B cell (primary cell): ENCODE results near the gene CCR3. TPM values are rescaled to one million over a fixed set of nuclear protein-coding genes. Genes with fewer than 3 reads are reported as not detected.

Experiments
- ATAC-seq: fragments of 200-7000 bp; cut with Tn5 transposase; one replicate; pipeline ENCODE4 v1.10.0; 2021; ENCODE audit warnings: low read depth, mild to moderate bottlenecking, moderate number of reproducible peaks, moderate library complexity
- CTCF ChIA-PET: fragments of 350-600 bp; sonication (Branson Sonifier 250); formaldehyde crosslinking; loops from one replicate; lab custom pipeline; 2021; ENCODE audit warnings: antibody characterized with exemption, inconsistent platforms; lab: Charles Lee
- POLR2A ChIA-PET: fragments of 350-600 bp; sonication (Branson Sonifier 250); formaldehyde crosslinking; loops from one replicate; lab custom pipeline; 2021; ENCODE audit warnings: antibody characterized with exemption; lab: Charles Lee
- DNase-seq: peaks from one replicate; pipeline ENCODE4 v3.0.0; 2013
- H2AFZ ChIP-seq: 2 replicates; pipeline ENCODE4 v1.6.1; 2012; ENCODE audit warnings: mild to moderate bottlenecking, low read depth, low read length; ENCODE audit not compliant: insufficient read depth, poor library complexity, severe bottlenecking
- H3K27ac ChIP-seq, 2 donors: 1 replicate in 1 of 2; 2 replicates in 1 of 2; pipeline ENCODE4 v1.5.1; 2012 to 2013; ENCODE audit warnings: low read length in 2 of 2, mild to moderate bottlenecking in 2 of 2, moderate library complexity in 1 of 2
- H3K27me3 ChIP-seq, 4 experiments: fragments of 200-600 bp in 1 of 4; sonication (generic) in 1 of 4; replicated peaks in 1 of 4; 1 replicate in 2 of 4; 2 replicates in 2 of 4; pipeline versions ENCODE4 v1.6.1 to v1.7.0; 2013 to 2016; ENCODE audit warnings: low read length in 3 of 4, mild to moderate bottlenecking in 2 of 4, mixed read lengths in 1 of 4, moderate library complexity in 1 of 4; ENCODE audit not compliant: insufficient read depth in 4 of 4, control insufficient read depth in 3 of 4; ENCODE audit errors: control extremely low read depth in 1 of 4
- H3K36me3 ChIP-seq, 2 experiments: replicated peaks in 1 of 2; 1 replicate in 1 of 2; 2 replicates in 1 of 2; pipeline versions ENCODE4 v1.6.1 to v1.7.1; 2013; ENCODE audit warnings: low read length in 1 of 2; ENCODE audit not compliant: insufficient read depth in 2 of 2, control insufficient read depth in 1 of 2; ENCODE audit errors: control extremely low read depth in 1 of 2, extremely low read depth in 1 of 2
- H3K4me1 ChIP-seq, 2 donors: fragments of 200-600 bp in 1 of 2; sonication (generic) in 1 of 2; 1 replicate in 1 of 2; 2 replicates in 1 of 2; pipeline versions ENCODE4 v1.5.1 to v1.6.1; 2013 to 2017; ENCODE audit warnings: low read length in 2 of 2; ENCODE audit not compliant: control insufficient read depth in 2 of 2, insufficient read depth in 2 of 2
- H3K4me2 ChIP-seq: replicated peaks from 2 replicates; pipeline ENCODE3; 2012; ENCODE audit warnings: mild to moderate bottlenecking, low read depth, low read length; ENCODE audit not compliant: poor library complexity, severe bottlenecking
- H3K4me3 ChIP-seq, 5 experiments: fragments of 200-600 bp in 1 of 5; sonication (generic) in 1 of 5; 1 replicate in 3 of 5; 2 replicates in 2 of 5; pipeline versions ENCODE4 v1.5.1 to v1.7.0; 2011 to 2016; ENCODE audit warnings: low read length in 4 of 5, mild to moderate bottlenecking in 4 of 5, low read depth in 2 of 5, control low read depth in 1 of 5, moderate library complexity in 1 of 5; ENCODE audit not compliant: insufficient read depth in 1 of 5; ENCODE audit errors: control extremely low read depth in 1 of 5, extremely low read depth in 1 of 5
- H3K79me2 ChIP-seq: fragments of 200-600 bp; sonication (generic); one replicate; pipeline ENCODE4 v1.6.0; 2016; ENCODE audit warnings: low read length; ENCODE audit not compliant: control insufficient read depth, insufficient read depth
- H3K9ac ChIP-seq: fragments of 200-600 bp; sonication (generic); 2 replicates; pipeline ENCODE4 v1.6.1; 2017; ENCODE audit warnings: mild to moderate bottlenecking, low read length, moderate library complexity
- H3K9me3 ChIP-seq, 3 donors: one replicate each; pipeline versions ENCODE4 v1.6.1 to v1.7.1; 2013; ENCODE audit warnings: low read length in 2 of 3; ENCODE audit not compliant: control insufficient read depth in 2 of 3, insufficient read depth in 1 of 3; ENCODE audit errors: control extremely low read depth in 1 of 3
- H4K20me1 ChIP-seq: 2 replicates; pipeline ENCODE4 v1.6.0; 2012; ENCODE audit warnings: mild to moderate bottlenecking, low read length; ENCODE audit not compliant: insufficient read depth, control insufficient read depth, poor library complexity, severe bottlenecking
- H3K27ac Mint-ChIP-seq: one replicate; pipeline ENCODE4 v1.8.0; 2021; ENCODE audit warnings: mixed read lengths
- H3K27me3 Mint-ChIP-seq: one replicate; pipeline ENCODE4 v1.8.0; 2021; ENCODE audit warnings: mixed read lengths
- H3K4me1 Mint-ChIP-seq: one replicate; pipeline ENCODE4 v1.8.0; 2021; ENCODE audit warnings: mixed read lengths
- H3K4me3 Mint-ChIP-seq: one replicate; pipeline ENCODE4 v1.8.0; 2021; ENCODE audit warnings: mixed read lengths
- H3K9me3 Mint-ChIP-seq: one replicate; pipeline ENCODE4 v1.8.0; 2022; ENCODE audit warnings: mixed read lengths; ENCODE audit not compliant: insufficient read depth
- CTCF ChIP-seq: fragments of 200-600 bp; IDR thresholded peaks from one replicate; pipeline ENCODE4 v1.8.0; 2022; ENCODE audit warnings: antibody characterized with exemption, mild to moderate bottlenecking
- EZH2 ChIP-seq: IDR thresholded peaks from 2 replicates; pipeline ENCODE4 v1.6.1; 2012; ENCODE audit warnings: borderline replicate concordance, low read depth, mild to moderate bottlenecking, moderate library complexity, low read length; ENCODE audit not compliant: insufficient read depth, poor library complexity, severe bottlenecking
- WGBS: methylation state at CpG from one replicate; pipeline ENCODE4 v1.1.5; 2013; ENCODE audit warnings: missing lambda C conversion rate; ENCODE audit not compliant: insufficient coverage; 5-methylcytosine and 5-hydroxymethylcytosine counted together
- intact Hi-C: fragments of 100-400 bp; cut with micrococcal nuclease; formaldehyde crosslinking; loops from one replicate; pipeline ENCODE4 v1.10.0; 2022
- polyA plus RNA-seq: library from polyadenylated mRNA; depleted of rRNA; stranded (reverse); fragments of >200 nt; gene quantifications from 2 replicates; pipeline ENCODE4 v1.2.3, GENCODE V29; 2012
- total RNA-seq, 2 donors: library from RNA; stranded (reverse); fragments of 120-200 nt in 1 of 2; gene quantifications; 1 replicate in 1 of 2; 2 replicates in 1 of 2; pipeline versions ENCODE4 v1.2.3 to v1.2.4, GENCODE V29; 2013 to 2022

CCR3 gene
- total and polyA plus RNA-seq, 2 donors (not counting 1 experiment from before 2014, with no cell fraction given): 0.19 TPM; not detected in 1

- Histone ChIP-seq H3K9me3 (peaks cover 0 to 6% (median 4%) of the 10 kb centered on the region in 3 donors), H3K36me3 (no peaks in the 10 kb centered on the region), H3K27ac (no peak overlapping the region), H2AFZ (no peak overlapping the region), H4K20me1 (no peaks in the 10 kb centered on the region), H3K79me2 (no peaks in the 10 kb centered on the region), H3K4me3 (no peak overlapping the region), H3K9ac (no peak overlapping the region), H3K27me3 (no peaks in the 10 kb centered on the region), H3K4me1 (peaks cover 6 to 7% of the 10 kb centered on the region in 2 donors), H3K4me2 (no peak overlapping the region)
- H3K27ac Mint-ChIP-seq: no peak overlapping the region
- no peak for TF ChIP-seq EZH2
- TF ChIP-seq CTCF: no peak
- no peak overlapping the region for H3K4me3 Mint-ChIP-seq
- ChIA-PET CTCF (interaction anchor here (0.8 to 5.9 kb wide), 9 partner anchors 18 to 213 kb away, joined by 3 to 160 read pairs (median 4); partner anchors contain the start of gene CCR5), POLR2A (no interaction called here)
- ATAC-seq (no peak), DNase-seq (no peak)
- WGBS: 69% methylated on average over 2 of the region's 2 CpGs
- H3K9me3 Mint-ChIP-seq: peaks cover 3% of the 10 kb centered on the region
- H3K4me1 Mint-ChIP-seq: peaks cover 15% of the 10 kb centered on the region
- no peaks in the 10 kb centered on the region for H3K27me3 Mint-ChIP-seq
- intact Hi-C loops: loop anchor here (5.0 kb wide), 2 partner anchors 150 to 165 kb away; no protein-coding TSS in a partner anchor
Measured at GRCh38 chr3:46277476-46277875, 35.2 kb downstream of the CCR3 start.

- H3K27ac Mint-ChIP-seq: no peak overlapping the region
- H2AFZ ChIP-seq: no peak overlapping the region
- peaks cover 3% of the 10 kb centered on the region for H3K9me3 Mint-ChIP-seq
- no peak overlapping the region for H3K4me3 Mint-ChIP-seq
- no peaks in the 10 kb centered on the region for H4K20me1 ChIP-seq
- intact Hi-C loops: loop anchor here (5.0 kb wide), 2 partner anchors 148 to 163 kb away; no protein-coding TSS in a partner anchor
- H3K27me3 ChIP-seq: no peaks in the 10 kb centered on the region
- ChIA-PET CTCF (interaction anchor here (0.5 to 1.7 kb wide), 5 partner anchors 21 to 99 kb away, joined by 3 to 6 read pairs (median 4); partner anchors contain the start of gene CCR5), POLR2A (no interaction called here)
- peaks cover 19 to 20% of the 10 kb centered on the region in 2 donors for H3K4me1 ChIP-seq
- H3K4me3 ChIP-seq: no peak overlapping the region
- no peak overlapping the region for H3K9ac ChIP-seq
- H3K4me1 Mint-ChIP-seq: peaks cover 30% of the 10 kb centered on the region
- ATAC-seq (no peak), DNase-seq (no peak)
- H3K27me3 Mint-ChIP-seq: no peaks in the 10 kb centered on the region
- WGBS: 83% methylated on average over 2 of the region's 3 CpGs
- no peak for TF ChIP-seq CTCF
- no peak for TF ChIP-seq EZH2
- H3K36me3 ChIP-seq: no peaks in the 10 kb centered on the region
- H3K9me3 ChIP-seq: peaks cover 0 to 6% (median 4%) of the 10 kb centered on the region in 3 donors
- H3K27ac ChIP-seq: no peak overlapping the region
- no peaks in the 10 kb centered on the region for H3K79me2 ChIP-seq
- no peak overlapping the region for H3K4me2 ChIP-seq
Measured at GRCh38 chr3:46278816-46279672, 36.8 kb downstream of the CCR3 start.
